DND-41 (cell line): ENCODE data around the gene RLN1.

Experiments used
- EZH2 ChIP-seq: IDR thresholded peaks from 3 replicates; pipeline ENCODE4 v1.6.1; 2012; ENCODE audit warnings: borderline replicate concordance, low read depth, mild to moderate bottlenecking, moderate library complexity, low read length, inconsistent platforms; ENCODE audit not compliant: severe bottlenecking
- TF ChIP-seq, protein P1 (sequence below): IDR thresholded peaks from 2 replicates; pipeline ENCODE4 v1.5.1; 2012; ENCODE audit warnings: borderline replicate concordance, low read length, moderate library complexity, mild to moderate bottlenecking; ENCODE audit not compliant: poor library complexity, severe bottlenecking; ENCODE audit errors: extremely low read depth

DNA sequence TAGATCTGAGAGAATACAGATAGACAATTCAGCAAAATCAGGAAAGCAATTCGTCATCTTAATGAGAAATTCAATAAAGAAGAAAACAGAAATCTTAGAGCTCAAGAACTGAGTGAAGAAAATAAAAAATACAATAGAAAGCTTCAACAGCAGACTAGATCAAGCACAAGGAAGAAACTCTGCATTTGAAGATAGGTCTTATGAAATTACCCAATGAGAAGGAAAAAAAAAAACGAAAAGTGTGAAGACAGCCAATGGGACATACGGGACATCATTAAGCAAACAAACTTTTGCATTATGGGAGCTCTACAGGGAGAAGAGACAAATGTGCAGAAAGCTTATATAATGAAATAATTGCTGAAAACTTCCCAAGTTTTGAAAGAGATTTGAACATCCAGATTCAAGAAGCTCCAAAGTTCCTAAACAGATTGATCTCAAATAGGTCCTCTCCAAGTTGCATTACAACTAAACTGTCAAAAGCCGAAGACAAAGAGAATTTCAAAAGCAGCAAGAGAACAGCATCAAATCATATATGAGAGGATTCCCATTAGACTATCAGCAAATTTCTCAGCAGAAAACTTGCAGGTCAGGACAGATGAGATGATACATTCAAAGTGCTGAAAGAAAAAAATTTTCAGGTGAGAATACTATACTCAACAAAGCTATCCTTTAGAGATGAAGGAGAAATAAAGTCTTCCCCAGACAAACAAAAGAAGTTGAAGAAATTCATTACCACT, 24.3 kb downstream of the RLN1 start:
- TF ChIP-seq, protein P1, sequence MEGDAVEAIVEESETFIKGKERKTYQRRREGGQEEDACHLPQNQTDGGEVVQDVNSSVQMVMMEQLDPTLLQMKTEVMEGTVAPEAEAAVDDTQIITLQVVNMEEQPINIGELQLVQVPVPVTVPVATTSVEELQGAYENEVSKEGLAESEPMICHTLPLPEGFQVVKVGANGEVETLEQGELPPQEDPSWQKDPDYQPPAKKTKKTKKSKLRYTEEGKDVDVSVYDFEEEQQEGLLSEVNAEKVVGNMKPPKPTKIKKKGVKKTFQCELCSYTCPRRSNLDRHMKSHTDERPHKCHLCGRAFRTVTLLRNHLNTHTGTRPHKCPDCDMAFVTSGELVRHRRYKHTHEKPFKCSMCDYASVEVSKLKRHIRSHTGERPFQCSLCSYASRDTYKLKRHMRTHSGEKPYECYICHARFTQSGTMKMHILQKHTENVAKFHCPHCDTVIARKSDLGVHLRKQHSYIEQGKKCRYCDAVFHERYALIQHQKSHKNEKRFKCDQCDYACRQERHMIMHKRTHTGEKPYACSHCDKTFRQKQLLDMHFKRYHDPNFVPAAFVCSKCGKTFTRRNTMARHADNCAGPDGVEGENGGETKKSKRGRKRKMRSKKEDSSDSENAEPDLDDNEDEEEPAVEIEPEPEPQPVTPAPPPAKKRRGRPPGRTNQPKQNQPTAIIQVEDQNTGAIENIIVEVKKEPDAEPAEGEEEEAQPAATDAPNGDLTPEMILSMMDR = no peak
- no peak for TF ChIP-seq EZH2
